Naive B cell (primary cell): Measurements from ENCODE around the gene CWF19L2. TPM values are rescaled to one million over a fixed set of nuclear protein-coding genes. Genes with fewer than 3 reads are reported as not detected.
"Not testable (repeated sequence)": the region's sequence is repeated elsewhere in the genome, so short reads cannot be mapped to it uniquely, and the experiment has no call there.

Experiments used
- ATAC-seq, 2 donors: fragments of 150-1000 bp; cut with Tn5 transposase; 2 replicates each; pipeline ENCODE4 v1.10.0; 2021; ENCODE audit warnings: low read depth in 2 of 2, mild to moderate bottlenecking in 2 of 2, moderate library complexity in 2 of 2
- DNase-seq: peaks from one replicate; pipeline ENCODE4 v3.0.0; 2022
- H3K27ac Mint-ChIP-seq, 6 donors: one replicate each; pipeline ENCODE4 v1.8.0; 2020 to 2022; ENCODE audit warnings: mild to moderate bottlenecking in 6 of 6, mixed read lengths in 6 of 6, moderate library complexity in 5 of 6, inconsistent platforms in 2 of 6
- H3K27me3 Mint-ChIP-seq, 3 donors: one replicate each; pipeline ENCODE4 v1.8.0; 2021 to 2022; ENCODE audit warnings: mixed read lengths in 3 of 3, mild to moderate bottlenecking in 1 of 3
- H3K36me3 Mint-ChIP-seq, 2 donors: one replicate each; pipeline ENCODE4 v1.8.0; 2020 to 2022; ENCODE audit warnings: mixed read lengths in 2 of 2, inconsistent platforms in 1 of 2, mild to moderate bottlenecking in 1 of 2
- H3K4me1 Mint-ChIP-seq, 3 donors: one replicate each; pipeline ENCODE4 v1.8.0; 2020 to 2022; ENCODE audit warnings: mixed read lengths in 3 of 3, inconsistent platforms in 1 of 3, mild to moderate bottlenecking in 1 of 3, moderate library complexity in 1 of 3
- H3K4me3 Mint-ChIP-seq, 8 donors: one replicate each; pipeline ENCODE4 v1.8.0; 2020 to 2022; ENCODE audit warnings: mild to moderate bottlenecking in 8 of 8, mixed read lengths in 8 of 8, moderate library complexity in 8 of 8, inconsistent platforms in 2 of 8
- H3K9me3 Mint-ChIP-seq, 7 donors: one replicate each; pipeline ENCODE4 v1.8.0; 2020 to 2022; ENCODE audit warnings: mixed read lengths in 7 of 7, mild to moderate bottlenecking in 5 of 7, inconsistent platforms in 2 of 7, moderate library complexity in 1 of 7
- polyA plus RNA-seq, 6 donors: library from polyadenylated mRNA; unstranded; fragments of 300-500 nt; fragmentation: Illumina TruSeq; gene quantifications; one replicate each; pipeline ENCODE4 v1.2.3, GENCODE V29; 2021; ENCODE audit warnings: low read depth in 6 of 6

CWF19L2 gene
- polyA plus RNA-seq, 6 donors from 2014 or later = 5.3 to 12.3 (median 10.1) TPM

DNA sequence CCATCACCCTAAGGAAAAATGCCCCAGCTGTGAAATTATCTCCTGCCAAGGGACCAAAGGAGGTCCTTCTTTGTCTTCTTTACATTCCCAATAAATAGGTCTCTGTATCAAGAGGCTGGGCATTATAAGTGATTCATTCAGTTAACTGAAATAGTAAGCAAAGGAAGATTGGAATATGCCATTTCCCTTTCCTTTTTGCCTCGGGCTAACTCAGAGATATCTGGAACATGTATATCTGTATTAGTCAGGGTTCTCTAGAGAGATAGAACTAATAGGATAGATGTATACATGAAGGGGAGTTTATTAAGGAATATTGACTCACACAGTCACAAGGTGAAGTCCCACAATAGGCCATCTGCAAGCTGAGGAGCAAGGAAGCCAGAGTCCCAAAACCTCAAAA lies 15.3 kb upstream of the CWF19L2 start:
- no peaks in the 10 kb centered on the region for H3K36me3 Mint-ChIP-seq
- no peak overlapping the region for H3K27ac Mint-ChIP-seq
- DNase-seq = no peak
- H3K9me3 Mint-ChIP-seq = peaks cover 0 to 4% (median 0%) of the 10 kb centered on the region in 7 donors
- H3K4me3 Mint-ChIP-seq = no peak overlapping the region
- H3K27me3 Mint-ChIP-seq = peaks cover 67 to 85% (median 81%) of the 10 kb centered on the region in 3 donors
- H3K4me1 Mint-ChIP-seq = no peaks in the 10 kb centered on the region
- no peak for ATAC-seq

GRCh38 chr11:107468596-107468995 lies 11.0 kb upstream of the CWF19L2 start:
- no peaks in the 10 kb centered on the region for H3K4me1 Mint-ChIP-seq
- H3K4me3 Mint-ChIP-seq = no peak overlapping the region
- H3K9me3 Mint-ChIP-seq = peaks cover 0 to 18% (median 7%) of the 10 kb centered on the region in 7 donors
- H3K27ac Mint-ChIP-seq = no peak overlapping the region
- peaks cover 50 to 78% (median 66%) of the 10 kb centered on the region in 3 donors for H3K27me3 Mint-ChIP-seq
- H3K36me3 Mint-ChIP-seq = peaks cover 4% of the 10 kb centered on the region in 2 donors
- ATAC-seq (no peak), DNase-seq (no peak)

- peaks cover 53 to 80% (median 66%) of the 10 kb centered on the region in 3 donors for H3K27me3 Mint-ChIP-seq
- peaks cover 6 to 9% of the 10 kb centered on the region in 2 donors for H3K36me3 Mint-ChIP-seq
- DNase-seq = no peak
- ATAC-seq = no peak
- no peak overlapping the region for H3K4me3 Mint-ChIP-seq
- no peak overlapping the region for H3K27ac Mint-ChIP-seq
- H3K9me3 Mint-ChIP-seq = peaks cover 0 to 24% (median 12%) of the 10 kb centered on the region in 7 donors
- H3K4me1 Mint-ChIP-seq = no peaks in the 10 kb centered on the region
These were observed 10.1 kb upstream of the CWF19L2 start for GRCh38 chr11:107467696-107468095.

GRCh38 chr11:107466275-107466866 lies 8.7 kb upstream of the CWF19L2 start:
- H3K36me3 Mint-ChIP-seq, H3K4me3 Mint-ChIP-seq, H3K27ac Mint-ChIP-seq, DNase-seq, ATAC-seq, H3K4me1 Mint-ChIP-seq: not testable (repeated sequence)
- Mint-ChIP-seq H3K27me3 (peaks cover 41 to 80% (median 60%) of the 10 kb centered on the region in 3 donors), H3K9me3 (peaks cover 0 to 24% (median 11%) of the 10 kb centered on the region in 7 donors)

DNA sequence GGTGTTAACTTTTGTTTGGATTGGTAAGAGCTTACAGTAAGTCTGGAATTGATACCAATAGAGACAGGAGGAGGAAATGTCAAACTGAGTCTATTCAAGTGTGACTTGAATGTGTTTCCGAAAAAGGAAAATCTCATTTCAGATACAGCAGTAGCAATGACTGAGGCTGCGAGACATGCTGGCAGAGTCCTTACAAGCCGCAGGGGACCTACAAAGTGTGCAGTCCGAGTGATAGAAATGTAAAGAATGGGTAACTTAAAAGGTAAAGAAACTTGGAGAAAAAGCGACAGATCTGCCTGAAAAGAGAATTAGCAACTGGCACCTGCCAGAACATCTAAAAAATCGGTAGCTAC lies 444 bp downstream of the CWF19L2 start:
- H3K4me1 Mint-ChIP-seq = peaks cover 18 to 33% (median 27%) of the 10 kb centered on the region in 3 donors
- DNase-seq (no peak), ATAC-seq (peak; percentile 17 to 42)
- peaks cover 0 to 11% (median 2%) of the 10 kb centered on the region in 3 donors for H3K27me3 Mint-ChIP-seq
- peaks cover 5 to 8% of the 10 kb centered on the region in 2 donors for H3K36me3 Mint-ChIP-seq
- peak overlapping the region; percentile 88 to 98 (median 95) for H3K4me3 Mint-ChIP-seq
- peaks cover 0 to 4% (median 0%) of the 10 kb centered on the region in 7 donors for H3K9me3 Mint-ChIP-seq
- H3K27ac Mint-ChIP-seq = peak overlapping the region; percentile 92 to 97 (median 95)

DNA sequence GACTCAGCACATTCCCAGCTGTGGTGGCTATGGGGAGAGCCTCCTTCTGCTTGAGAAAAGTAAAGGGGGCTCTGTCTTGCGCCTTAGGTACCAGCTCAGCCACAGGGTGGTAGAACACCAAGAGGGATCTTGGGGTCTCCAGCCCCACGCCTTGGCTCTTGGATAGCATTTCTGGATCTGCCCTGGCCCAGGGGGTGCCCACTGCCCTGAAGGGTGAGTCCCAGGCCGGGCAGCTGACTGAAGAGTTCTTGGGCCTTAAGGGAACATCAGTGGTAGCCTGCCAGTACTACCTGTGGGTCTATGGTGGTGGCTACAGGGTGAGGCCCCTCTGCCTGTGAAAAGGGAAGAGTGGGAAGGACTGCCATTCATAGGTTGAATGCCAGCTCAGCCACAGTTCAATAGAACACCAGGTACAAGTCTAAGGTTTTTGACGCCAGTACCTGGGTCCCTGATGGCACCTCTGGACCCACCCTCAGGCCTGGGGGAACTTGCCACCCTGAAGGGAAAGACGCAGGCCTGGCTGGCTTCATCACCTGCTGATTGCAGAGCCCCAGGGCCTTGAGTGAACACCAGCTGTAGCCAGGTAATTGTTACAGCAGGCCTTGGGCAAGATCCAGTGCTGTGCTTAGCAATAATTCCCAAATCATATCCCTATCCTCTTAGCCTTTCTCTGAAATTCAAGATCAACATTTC lies 3.9 kb downstream of the CWF19L2 start:
- Mint-ChIP-seq H3K4me3 (no peak overlapping the region), H3K27me3 (no peaks in the 10 kb centered on the region), H3K4me1 (peaks cover 18 to 41% (median 35%) of the 10 kb centered on the region in 3 donors), H3K27ac (no peak overlapping the region), H3K36me3 (peaks cover 5 to 8% of the 10 kb centered on the region in 2 donors), H3K9me3 (peaks cover 0 to 2% (median 0%) of the 10 kb centered on the region in 7 donors)
- no peak for ATAC-seq
- no peak for DNase-seq

DNA sequence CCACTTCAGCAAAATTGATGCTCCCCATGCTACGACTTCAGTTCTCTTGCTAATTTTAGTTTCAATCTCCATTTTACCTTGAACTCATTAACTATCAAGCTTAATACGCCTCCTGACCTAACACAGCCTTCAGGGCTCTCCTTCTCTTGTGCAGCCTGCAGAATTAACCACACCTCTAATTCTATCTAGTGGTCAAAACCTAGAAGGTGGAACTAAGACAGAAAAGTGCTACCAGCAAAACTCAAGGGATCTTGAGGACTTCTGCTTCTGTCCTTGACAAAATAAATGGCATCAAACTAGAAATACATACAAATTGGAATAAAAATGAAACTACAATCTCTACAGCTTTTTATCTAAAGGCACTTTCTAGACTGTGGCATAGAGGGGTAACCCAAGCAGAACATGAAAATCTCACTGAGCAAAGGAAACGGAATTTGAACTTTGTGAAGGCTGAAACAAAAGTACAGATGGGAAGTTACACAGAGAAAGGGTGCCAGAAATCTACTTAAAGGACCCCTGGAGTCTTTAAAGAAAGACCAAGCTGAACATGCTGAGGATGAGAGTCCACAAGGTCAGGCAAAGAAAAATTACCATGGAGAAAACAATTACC lies 10.7 kb downstream of the CWF19L2 start:
- Mint-ChIP-seq H3K4me1 (peaks cover 18 to 25% (median 25%) of the 10 kb centered on the region in 3 donors), H3K36me3 (peaks cover 20 to 37% of the 10 kb centered on the region in 2 donors), H3K4me3 (no peak overlapping the region), H3K27ac (no peak overlapping the region), H3K9me3 (no peaks in the 10 kb centered on the region), H3K27me3 (no peaks in the 10 kb centered on the region)
- DNase-seq (no peak), ATAC-seq (no peak)

DNA sequence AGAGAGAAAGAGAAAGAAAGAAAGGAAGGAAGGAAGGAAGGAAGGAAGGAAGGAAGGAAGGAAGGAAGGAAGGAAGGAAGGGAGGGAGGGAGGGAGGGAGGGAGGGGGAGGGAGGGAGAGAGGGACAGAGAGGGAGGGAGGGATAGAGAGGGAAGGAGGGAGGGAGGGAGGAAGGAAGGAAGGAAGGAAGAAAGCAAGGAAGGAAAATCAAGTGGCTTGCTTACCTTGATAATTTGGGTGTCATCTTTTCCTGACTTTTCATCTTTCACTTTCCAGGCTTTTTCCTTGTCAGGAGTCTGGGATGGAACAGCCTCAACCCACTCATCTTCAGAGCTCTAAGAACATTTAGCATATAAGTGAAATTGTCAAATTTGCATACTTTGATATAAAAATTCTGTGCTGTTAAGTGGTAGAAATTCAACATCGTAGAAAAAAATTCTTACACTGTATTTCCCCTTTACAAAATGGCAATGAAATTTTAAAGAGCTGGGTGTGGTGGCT lies 14.9 kb downstream of the CWF19L2 start:
- Mint-ChIP-seq H3K27ac (peak overlapping the region in 1 of 6 donors; percentile 59), H3K27me3 (no peaks in the 10 kb centered on the region), H3K4me1 (peaks cover 8 to 24% (median 13%) of the 10 kb centered on the region in 3 donors), H3K4me3 (no peak overlapping the region), H3K36me3 (peaks cover 41 to 48% of the 10 kb centered on the region in 2 donors), H3K9me3 (no peaks in the 10 kb centered on the region)
- ATAC-seq = no peak
- DNase-seq = no peak

DNA sequence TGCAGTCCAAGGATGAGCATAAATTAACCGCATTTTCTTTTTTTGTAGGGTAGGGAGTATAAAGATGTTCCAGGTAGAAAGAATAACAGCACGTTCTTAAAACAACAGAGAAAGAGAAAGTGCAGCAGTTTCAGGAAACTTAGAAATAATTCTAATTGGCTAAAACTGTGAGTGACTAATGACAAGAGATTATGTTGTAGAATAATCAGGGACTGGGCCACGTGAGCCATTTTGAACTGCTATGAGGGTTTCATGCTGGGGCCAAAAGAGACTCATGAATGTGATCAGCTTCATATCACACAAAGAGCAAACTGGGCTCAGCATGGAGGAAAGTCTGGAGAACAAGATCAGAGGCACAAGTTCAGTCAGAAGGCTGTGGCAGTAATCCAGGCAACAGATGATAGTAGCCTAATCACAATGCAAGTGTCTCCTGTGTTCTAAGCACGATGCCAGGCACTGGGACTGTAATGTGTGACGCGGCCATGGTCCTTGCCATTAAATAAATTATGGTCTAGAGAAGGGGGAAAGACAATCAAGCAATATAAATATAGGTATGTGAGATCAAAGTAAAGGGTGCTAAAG lies 17.9 kb downstream of the CWF19L2 start:
- peak overlapping the region in 1 of 6 donors; percentile 73 for H3K27ac Mint-ChIP-seq
- ATAC-seq (no peak), DNase-seq (no peak)
- H3K9me3 Mint-ChIP-seq = no peaks in the 10 kb centered on the region
- H3K4me1 Mint-ChIP-seq = peaks cover 0 to 9% (median 0%) of the 10 kb centered on the region in 3 donors
- H3K27me3 Mint-ChIP-seq = no peaks in the 10 kb centered on the region
- no peak overlapping the region for H3K4me3 Mint-ChIP-seq
- H3K36me3 Mint-ChIP-seq = peaks cover 32 to 34% of the 10 kb centered on the region in 2 donors

GRCh38 chr11:107438148-107438547 lies 19.5 kb downstream of the CWF19L2 start:
- H3K36me3 Mint-ChIP-seq = peaks cover 22% of the 10 kb centered on the region in 2 donors
- H3K4me3 Mint-ChIP-seq = no peak overlapping the region
- no peak for ATAC-seq
- no peaks in the 10 kb centered on the region for H3K9me3 Mint-ChIP-seq
- H3K4me1 Mint-ChIP-seq = peaks cover 0 to 3% (median 0%) of the 10 kb centered on the region in 3 donors
- H3K27me3 Mint-ChIP-seq = no peaks in the 10 kb centered on the region
- no peak for DNase-seq
- H3K27ac Mint-ChIP-seq = no peak overlapping the region

DNA sequence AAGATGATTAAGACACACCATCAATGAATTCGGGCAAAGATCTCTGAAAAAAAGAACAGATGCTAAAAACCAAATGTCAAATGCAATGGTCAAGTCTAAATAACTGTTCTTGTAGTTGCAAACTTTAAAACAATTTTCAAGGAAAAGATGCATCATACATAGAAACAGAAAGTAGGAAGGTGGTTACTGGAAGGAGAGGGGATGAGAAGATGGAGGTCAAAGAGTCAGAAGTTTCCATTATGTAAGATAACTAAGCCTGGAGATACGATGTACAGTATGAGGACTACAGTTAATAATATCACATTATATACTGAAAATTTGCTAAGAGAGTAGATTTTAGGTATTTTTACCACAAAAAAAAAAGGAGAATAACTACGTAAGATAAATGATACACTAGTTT lies 27.1 kb downstream of the CWF19L2 start:
- no peak for ATAC-seq
- Mint-ChIP-seq H3K27me3 (no peaks in the 10 kb centered on the region), H3K4me3 (no peak overlapping the region), H3K27ac (peak overlapping the region in 1 of 6 donors; percentile 43), H3K9me3 (no peaks in the 10 kb centered on the region), H3K4me1 (peaks cover 0 to 4% (median 0%) of the 10 kb centered on the region in 3 donors), H3K36me3 (peaks cover 12 to 30% of the 10 kb centered on the region in 2 donors)
- DNase-seq = no peak

DNA sequence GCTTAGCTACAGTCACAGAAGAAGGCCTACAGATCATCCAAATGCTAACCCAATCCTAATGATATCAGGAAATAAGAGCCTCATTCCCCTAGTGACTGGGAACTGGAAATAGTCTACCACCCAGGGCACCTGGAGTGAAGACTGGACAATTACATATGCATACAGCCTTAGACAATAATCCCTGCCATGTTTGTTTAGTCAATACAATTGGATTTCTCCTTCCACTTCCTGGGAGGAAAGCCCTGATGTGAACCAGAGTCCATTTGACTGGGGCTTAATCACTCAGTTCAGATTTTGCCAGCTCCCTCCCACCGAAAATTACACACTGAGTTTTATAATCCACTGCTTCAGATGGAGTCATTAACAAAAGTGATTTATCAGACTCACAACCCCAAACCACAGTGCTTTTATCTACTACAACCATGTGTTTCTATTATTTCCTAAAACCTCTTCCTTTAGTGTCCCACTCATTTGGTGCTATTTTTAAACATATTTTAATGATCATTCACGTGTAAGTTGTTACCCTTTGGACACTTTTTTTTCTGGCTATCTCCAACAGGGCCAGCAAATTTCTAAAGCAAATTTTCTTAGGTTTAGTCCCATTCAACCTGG lies 29.9 kb downstream of the CWF19L2 start:
- H3K27ac Mint-ChIP-seq = no peak overlapping the region
- H3K4me3 Mint-ChIP-seq = no peak overlapping the region
- H3K4me1 Mint-ChIP-seq = peaks cover 0 to 4% (median 0%) of the 10 kb centered on the region in 3 donors
- no peaks in the 10 kb centered on the region for H3K9me3 Mint-ChIP-seq
- H3K36me3 Mint-ChIP-seq = peaks cover 12 to 29% of the 10 kb centered on the region in 2 donors
- no peak for ATAC-seq
- no peaks in the 10 kb centered on the region for H3K27me3 Mint-ChIP-seq
- no peak for DNase-seq

- H3K27ac Mint-ChIP-seq = peak overlapping the region in 2 of 6 donors; percentile 8 to 60
- H3K36me3 Mint-ChIP-seq = peaks cover 28 to 37% of the 10 kb centered on the region in 2 donors
- no peak overlapping the region for H3K4me3 Mint-ChIP-seq
- no peak for ATAC-seq
- no peak for DNase-seq
- H3K27me3 Mint-ChIP-seq = no peaks in the 10 kb centered on the region
- H3K4me1 Mint-ChIP-seq = peaks cover 0 to 8% (median 0%) of the 10 kb centered on the region in 3 donors
- H3K9me3 Mint-ChIP-seq = no peaks in the 10 kb centered on the region
These were observed 44.3 kb downstream of the CWF19L2 start for GRCh38 chr11:107413352-107413751.
